ENCODE results near the gene LRRC46.

Gene LRRC46

DNA sequence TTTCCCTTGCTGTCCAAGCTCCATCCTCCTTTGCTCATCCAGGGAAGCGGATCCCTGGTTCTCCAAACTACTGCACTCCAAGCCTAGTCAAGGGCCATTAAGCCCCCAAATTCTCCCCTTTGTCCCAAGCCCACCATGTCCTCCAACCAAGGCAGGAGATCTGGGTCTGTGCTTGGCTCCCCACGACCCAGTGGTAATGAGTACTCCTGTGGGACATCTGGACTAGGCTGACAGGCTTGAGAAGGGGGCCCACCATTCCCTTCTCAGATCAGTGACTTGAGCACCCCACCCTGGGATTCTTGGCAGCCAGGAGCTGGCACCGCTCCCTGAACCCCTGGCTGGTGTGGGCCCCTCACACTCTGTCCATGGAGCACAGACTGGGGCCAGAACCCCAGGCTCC lies 27.0 kb upstream of the LRRC46 start:
- Mint-ChIP-seq H3K36me3 (ENCODE audit: low read depth) (peaks cover 2% of the 10 kb centered on the region), H3K9me3 (no peaks in the 10 kb centered on the region), H3K4me1 (no peaks in the 10 kb centered on the region), H3K27ac (no peak overlapping the region), H3K4me3 (no peak overlapping the region), H3K27me3 (no peaks in the 10 kb centered on the region)
- no peak for DNase-seq
- no peak for ATAC-seq

GRCh38 chr17:47806026-47806912 lies 25.2 kb upstream of the LRRC46 start:
- no peak overlapping the region for H3K4me3 Mint-ChIP-seq
- H3K36me3 Mint-ChIP-seq (ENCODE audit: low read depth) = peaks cover 2% of the 10 kb centered on the region
- no peaks in the 10 kb centered on the region for H3K27me3 Mint-ChIP-seq
- ATAC-seq (no peak), DNase-seq (no peak)
- H3K9me3 Mint-ChIP-seq = no peaks in the 10 kb centered on the region
- no peak overlapping the region for H3K27ac Mint-ChIP-seq
- H3K4me1 Mint-ChIP-seq = peaks cover 8% of the 10 kb centered on the region

GRCh38 chr17:47806913-47807255 lies 24.6 kb upstream of the LRRC46 start:
- Mint-ChIP-seq H3K27ac (no peak overlapping the region), H3K9me3 (no peaks in the 10 kb centered on the region), H3K4me3 (no peak overlapping the region), H3K4me1 (peaks cover 8% of the 10 kb centered on the region), H3K36me3 (ENCODE audit: low read depth) (peaks cover 6% of the 10 kb centered on the region), H3K27me3 (no peaks in the 10 kb centered on the region)
- ATAC-seq = no peak
- no peak for DNase-seq

DNA sequence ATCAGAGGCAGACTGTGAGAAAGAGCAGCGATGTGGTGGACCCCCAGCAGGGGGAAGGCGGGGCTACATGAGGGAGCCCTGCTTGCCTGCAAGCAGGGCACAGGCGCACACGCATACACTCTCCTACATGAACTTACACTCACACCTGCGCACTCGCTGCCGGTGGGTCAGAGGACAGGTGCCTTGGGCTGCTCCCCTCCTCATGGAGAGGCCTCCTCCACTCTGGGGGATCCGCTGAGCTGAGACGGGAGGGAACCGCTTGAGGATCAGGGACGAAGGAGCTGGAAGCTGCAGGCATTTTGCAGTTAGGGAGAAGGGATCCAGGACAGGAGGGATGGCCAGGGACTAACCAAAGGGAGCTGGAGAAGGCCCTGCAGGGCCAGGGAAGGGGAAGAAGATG lies 24.0 kb upstream of the LRRC46 start:
- H3K9me3 Mint-ChIP-seq = no peaks in the 10 kb centered on the region
- H3K4me3 Mint-ChIP-seq = no peak overlapping the region
- H3K27ac Mint-ChIP-seq = no peak overlapping the region
- ATAC-seq = no peak
- H3K27me3 Mint-ChIP-seq = no peaks in the 10 kb centered on the region
- peaks cover 8% of the 10 kb centered on the region for H3K4me1 Mint-ChIP-seq
- DNase-seq = no peak
- H3K36me3 Mint-ChIP-seq (ENCODE audit: low read depth) = peaks cover 10% of the 10 kb centered on the region

DNA sequence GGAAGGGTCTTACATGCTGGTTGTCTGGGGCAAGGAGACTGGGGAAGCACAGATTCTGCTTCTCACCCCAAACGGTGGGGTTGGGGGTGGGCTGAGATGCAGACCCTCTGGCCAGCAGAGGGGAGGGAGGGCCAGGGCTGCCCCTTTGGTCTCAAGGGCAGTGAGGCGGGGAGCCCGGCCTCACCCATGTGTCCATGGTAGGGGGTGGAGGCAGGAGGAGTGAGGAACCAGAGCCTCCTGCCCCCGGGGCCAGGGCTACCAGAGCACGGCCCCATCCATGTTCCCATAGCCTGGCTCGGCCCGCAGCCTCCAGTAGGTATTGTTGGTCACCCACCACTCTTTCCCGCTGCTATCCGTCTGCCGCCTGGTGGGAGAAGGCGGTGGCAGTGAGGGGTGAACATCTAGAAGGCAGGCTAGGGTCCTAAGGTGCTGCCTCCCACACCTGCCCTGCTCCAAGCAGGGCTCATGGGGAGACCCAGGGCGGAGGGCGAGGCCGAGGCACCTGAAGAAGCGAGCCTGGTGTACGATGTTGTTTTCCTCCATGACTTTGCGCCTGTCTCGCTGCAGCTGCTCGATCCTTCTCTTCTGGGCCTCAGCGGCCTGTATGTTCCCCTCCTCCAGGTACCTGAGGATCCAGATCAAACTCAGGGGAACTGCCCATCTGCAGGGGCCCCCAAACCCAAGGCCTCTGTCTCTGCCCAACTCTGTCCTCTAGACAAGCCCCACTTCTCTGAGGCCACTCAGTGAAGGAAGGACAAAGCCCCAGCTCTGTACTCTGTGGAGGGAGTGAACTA lies 23.2 kb upstream of the LRRC46 start:
- Mint-ChIP-seq H3K36me3 (ENCODE audit: low read depth) (peaks cover 10% of the 10 kb centered on the region), H3K4me1 (peaks cover 8% of the 10 kb centered on the region), H3K9me3 (no peaks in the 10 kb centered on the region), H3K27me3 (no peaks in the 10 kb centered on the region), H3K4me3 (no peak overlapping the region), H3K27ac (no peak overlapping the region)
- DNase-seq = no peak
- no peak for ATAC-seq

- ATAC-seq = no peak
- Mint-ChIP-seq H3K27ac (no peak overlapping the region), H3K4me3 (no peak overlapping the region), H3K36me3 (ENCODE audit: low read depth) (peaks cover 10% of the 10 kb centered on the region), H3K9me3 (no peaks in the 10 kb centered on the region), H3K27me3 (no peaks in the 10 kb centered on the region), H3K4me1 (peaks cover 8% of the 10 kb centered on the region)
- DNase-seq = no peak
These were observed 22.5 kb upstream of the LRRC46 start for GRCh38 chr17:47808830-47809480.

GRCh38 chr17:47810200-47810821 lies 21.2 kb upstream of the LRRC46 start:
- ATAC-seq = peak; percentile 69
- peaks cover 10% of the 10 kb centered on the region for H3K36me3 Mint-ChIP-seq (ENCODE audit: low read depth)
- no peaks in the 10 kb centered on the region for H3K27me3 Mint-ChIP-seq
- peak overlapping the region; percentile 13 for H3K27ac Mint-ChIP-seq
- H3K4me1 Mint-ChIP-seq = peaks cover 8% of the 10 kb centered on the region
- no peaks in the 10 kb centered on the region for H3K9me3 Mint-ChIP-seq
- DNase-seq = no peak
- no peak overlapping the region for H3K4me3 Mint-ChIP-seq

- no peak for ATAC-seq
- Mint-ChIP-seq H3K4me3 (no peak overlapping the region), H3K4me1 (peaks cover 8% of the 10 kb centered on the region), H3K36me3 (ENCODE audit: low read depth) (peaks cover 10% of the 10 kb centered on the region), H3K9me3 (no peaks in the 10 kb centered on the region), H3K27ac (peak overlapping the region; percentile 39), H3K27me3 (no peaks in the 10 kb centered on the region)
- DNase-seq = no peak
These were observed 20.4 kb upstream of the LRRC46 start for GRCh38 chr17:47810901-47811635.

- H3K9me3 Mint-ChIP-seq = no peaks in the 10 kb centered on the region
- peaks cover 8% of the 10 kb centered on the region for H3K4me1 Mint-ChIP-seq
- DNase-seq (no peak), ATAC-seq (no peak)
- H3K36me3 Mint-ChIP-seq (ENCODE audit: low read depth) = peaks cover 10% of the 10 kb centered on the region
- no peak overlapping the region for H3K4me3 Mint-ChIP-seq
- H3K27me3 Mint-ChIP-seq = no peaks in the 10 kb centered on the region
- H3K27ac Mint-ChIP-seq = no peak overlapping the region
These were observed 19.8 kb upstream of the LRRC46 start for GRCh38 chr17:47811709-47812108.

DNA sequence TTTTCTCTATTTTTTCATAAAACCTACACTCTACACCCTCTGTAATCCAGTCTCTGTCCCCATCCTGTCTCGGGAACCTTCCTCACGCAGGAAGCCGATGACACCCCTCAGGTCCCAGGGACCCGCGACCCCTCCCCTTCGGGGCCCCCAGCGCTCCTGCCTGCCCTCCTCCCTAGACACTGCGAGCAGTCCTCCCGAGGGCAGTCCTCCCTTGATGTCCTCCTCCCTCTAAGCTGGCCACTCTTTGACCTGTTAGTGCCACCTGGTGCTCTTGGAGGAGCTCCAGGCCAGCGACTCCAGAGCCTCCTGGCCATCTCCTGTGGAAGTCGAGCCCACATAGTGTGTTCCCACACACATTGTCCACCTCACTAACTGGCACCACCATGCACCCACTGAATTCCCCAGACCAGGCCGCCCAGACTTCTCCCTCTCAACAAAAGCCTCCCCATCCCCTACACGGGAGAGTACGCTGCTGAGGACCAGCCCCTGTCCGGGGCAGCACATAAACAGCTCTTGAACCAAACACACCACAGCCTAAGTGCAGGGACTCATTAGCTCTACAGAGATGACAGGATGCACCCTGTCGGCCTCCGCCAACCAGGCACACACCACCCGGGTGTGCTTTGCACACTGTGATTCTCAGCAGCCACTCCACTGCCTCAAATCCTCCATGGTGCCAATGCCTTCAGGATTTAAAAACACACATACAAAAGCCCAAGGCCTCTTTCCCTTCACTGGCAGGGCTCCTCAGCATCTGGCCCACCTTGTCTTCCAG lies 19.1 kb upstream of the LRRC46 start:
- Mint-ChIP-seq H3K27ac (peak overlapping the region; percentile 23), H3K9me3 (no peaks in the 10 kb centered on the region), H3K4me1 (peaks cover 8% of the 10 kb centered on the region), H3K4me3 (no peak overlapping the region), H3K27me3 (no peaks in the 10 kb centered on the region), H3K36me3 (ENCODE audit: low read depth) (peaks cover 10% of the 10 kb centered on the region)
- no peak for ATAC-seq
- no peak for DNase-seq

GRCh38 chr17:47813077-47813476 lies 18.4 kb upstream of the LRRC46 start:
- no peak for ATAC-seq
- no peak overlapping the region for H3K4me3 Mint-ChIP-seq
- no peak for DNase-seq
- H3K4me1 Mint-ChIP-seq = peaks cover 8% of the 10 kb centered on the region
- H3K27me3 Mint-ChIP-seq = no peaks in the 10 kb centered on the region
- peak overlapping the region; percentile 23 for H3K27ac Mint-ChIP-seq
- peaks cover 13% of the 10 kb centered on the region for H3K36me3 Mint-ChIP-seq (ENCODE audit: low read depth)
- no peaks in the 10 kb centered on the region for H3K9me3 Mint-ChIP-seq

DNA sequence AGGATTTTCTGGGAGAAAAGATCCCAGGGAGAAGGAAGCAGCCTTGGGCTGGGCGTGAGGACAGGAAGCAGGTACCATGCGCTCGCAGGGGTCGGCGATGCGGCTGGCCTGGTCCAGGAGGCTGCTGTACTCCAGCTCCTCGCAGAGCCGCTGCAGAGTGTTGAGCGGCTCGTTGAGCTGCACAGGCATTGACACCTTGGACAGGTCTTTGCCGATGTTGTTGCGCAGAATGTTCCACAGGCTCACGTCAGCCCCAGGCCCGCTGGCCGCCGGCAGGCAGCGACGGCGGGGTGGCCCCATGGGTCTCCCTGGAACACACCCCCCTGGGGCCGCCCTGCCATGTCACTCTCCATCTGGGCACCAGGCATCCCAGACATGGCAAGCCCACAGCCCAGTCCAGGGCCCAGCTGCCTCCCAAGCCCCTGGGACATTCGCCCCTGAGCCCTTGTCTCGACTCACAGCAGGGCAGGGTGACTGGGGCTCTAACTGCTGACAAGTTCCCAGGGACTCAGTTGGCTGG lies 17.9 kb upstream of the LRRC46 start:
- Mint-ChIP-seq H3K9me3 (no peaks in the 10 kb centered on the region), H3K36me3 (ENCODE audit: low read depth) (peaks cover 11% of the 10 kb centered on the region)

More for the DNA sequence above, 17.9 kb upstream of the LRRC46 start:
- DNase-seq (no peak), ATAC-seq (no peak)
- Mint-ChIP-seq H3K27ac (no peak overlapping the region), H3K4me1 (peaks cover 8% of the 10 kb centered on the region), H3K4me3 (no peak overlapping the region), H3K27me3 (no peaks in the 10 kb centered on the region)
